DMS 273 (cell line): ENCODE data around the gene ADIRF.
"Not testable (repeated sequence)": the region's sequence is repeated elsewhere in the genome, so short reads cannot be mapped to it uniquely, and the experiment has no call there.

Experiments
- DNase-seq: peaks from one replicate; lab custom pipeline; 2025; ENCODE audit not compliant: unreplicated experiment; lab: John Stamatoyannopoulos, UW

Gene ADIRF

GRCh38 chr10:87020056-87020455 is 51.8 kb downstream of the ADIRF start, which contains the start of gene FAM25A:
FAM25A (plus strand) TSS chr10:87020294; CDS start chr10:87020325, 31 bp downstream.
- DNase-seq = not testable (repeated sequence)
